ENCODE measurements around the gene EIF2S1. TPM values are rescaled to one million over a fixed set of nuclear protein-coding genes. Genes with fewer than 3 reads are reported as not detected.
"Not testable (repeated sequence)": the region's sequence is repeated elsewhere in the genome, so short reads cannot be mapped to it uniquely, and the experiment has no call there.

Gene EIF2S1
- total and polyA plus RNA-seq, 2 experiments from 2014 or later: 106 to 123 TPM

GRCh38 chr14:67317822-67318221 lies 42.3 kb upstream of the EIF2S1 start:
- WGBS (ENCODE audit: low lambda C conversion rate, missing lambda C conversion rate): 83% methylated on average over 1 of the region's 1 CpG
- no peak overlapping the region for H3K27ac ChIP-seq

DNA sequence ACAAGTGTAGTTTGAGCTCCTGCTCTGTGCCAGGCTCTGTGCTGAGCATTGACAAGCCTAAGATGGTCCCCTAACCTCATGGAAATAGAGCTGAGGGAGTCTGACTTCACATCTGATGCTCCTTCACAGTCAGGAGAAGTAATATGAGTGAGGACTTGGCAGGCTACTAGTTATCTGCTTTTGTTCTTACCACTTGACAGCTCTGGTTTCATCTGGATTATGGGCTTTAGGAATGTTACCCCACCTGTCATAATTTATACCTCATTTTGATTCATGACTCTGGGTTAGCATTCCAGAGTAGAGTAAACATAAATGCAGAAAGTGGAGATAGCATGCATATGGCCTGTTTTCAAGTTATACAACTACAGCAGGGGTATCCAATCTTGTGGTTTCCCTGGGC lies 41.0 kb upstream of the EIF2S1 start:
- H3K36me3 ChIP-seq (replicated peaks; ENCODE audit: insufficient read depth, low read depth): no peaks in the 10 kb centered on the region
- H3K27ac ChIP-seq: no peak overlapping the region
- no peaks in the 10 kb centered on the region for H4K20me1 ChIP-seq (ENCODE audit: insufficient read depth, poor library complexity, severe bottlenecking)
- H3K27me3 ChIP-seq: no peaks in the 10 kb centered on the region
- no peak overlapping the region for H3K4me3 ChIP-seq
- DNase-seq (ENCODE audit: low spot score): peak; percentile 5
- no peak overlapping the region for H3K4me2 ChIP-seq
- no peaks in the 10 kb centered on the region for H3K9me2 ChIP-seq (replicated peaks; ENCODE audit: insufficient read depth)
- TF ChIP-seq CTCF (IDR thresholded peaks at IDR 0.05; ENCODE audit: poor library complexity) (no peak), EZH2phosphoT487 (IDR thresholded peaks at IDR 0.05; ENCODE audit: low read depth, severe bottlenecking, unreplicated experiment) (no peak), EZH2 (IDR thresholded peaks at IDR 0.05; ENCODE audit: borderline replicate concordance) (no peak)
- H3K9me3 ChIP-seq (ENCODE audit: low read depth): no peaks in the 10 kb centered on the region
- H2AFZ ChIP-seq: no peak overlapping the region
- H3K79me2 ChIP-seq: no peaks in the 10 kb centered on the region
- no peaks in the 10 kb centered on the region for H3K4me1 ChIP-seq (ENCODE audit: insufficient read depth)

More at GRCh38 chr14:67317822-67318221, 42.3 kb upstream of the EIF2S1 start:
- no peaks in the 10 kb centered on the region for H3K9me2 ChIP-seq (replicated peaks; ENCODE audit: insufficient read depth)
- TF ChIP-seq CTCF (IDR thresholded peaks at IDR 0.05; ENCODE audit: poor library complexity): no peak
- no peak for TF ChIP-seq EZH2 (IDR thresholded peaks at IDR 0.05; ENCODE audit: borderline replicate concordance)
- TF ChIP-seq EZH2phosphoT487 (IDR thresholded peaks at IDR 0.05; ENCODE audit: low read depth, severe bottlenecking, unreplicated experiment): no peak
- no peaks in the 10 kb centered on the region for H3K9me3 ChIP-seq (ENCODE audit: low read depth)
- no peak overlapping the region for H3K4me2 ChIP-seq
- H3K4me1 ChIP-seq (ENCODE audit: insufficient read depth): no peaks in the 10 kb centered on the region
- H4K20me1 ChIP-seq (ENCODE audit: insufficient read depth, poor library complexity, severe bottlenecking): no peaks in the 10 kb centered on the region
- no peaks in the 10 kb centered on the region for H3K36me3 ChIP-seq (replicated peaks; ENCODE audit: insufficient read depth, low read depth)
- H3K79me2 ChIP-seq: no peaks in the 10 kb centered on the region
- H3K27me3 ChIP-seq: no peaks in the 10 kb centered on the region
- no peak for DNase-seq (ENCODE audit: low spot score)
- no peak overlapping the region for H3K4me3 ChIP-seq
- H2AFZ ChIP-seq: no peak overlapping the region

DNA sequence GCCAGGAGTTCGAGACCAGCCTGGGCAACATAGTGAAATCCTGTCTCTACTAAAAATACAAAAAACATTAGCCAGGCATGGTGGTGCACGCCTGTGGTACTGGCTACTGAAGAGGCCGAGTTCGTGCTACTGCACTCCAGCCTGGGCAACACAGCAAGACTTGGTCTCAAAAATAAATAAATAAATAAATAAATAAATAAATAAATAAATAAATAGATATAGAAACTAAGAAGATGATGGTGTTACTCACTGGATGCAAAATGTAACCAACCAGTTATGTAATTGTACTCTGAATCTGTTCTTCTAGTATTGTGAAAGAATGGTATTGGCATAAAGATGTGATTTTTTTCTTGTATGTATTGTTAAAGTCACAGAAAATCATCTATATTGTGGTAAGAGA lies 30.5 kb upstream of the EIF2S1 start:
- not testable (repeated sequence) for H2AFZ ChIP-seq; H3K79me2 ChIP-seq; H4K20me1 ChIP-seq (ENCODE audit: insufficient read depth, poor library complexity, severe bottlenecking); H3K27ac ChIP-seq; H3K36me3 ChIP-seq (replicated peaks; ENCODE audit: insufficient read depth, low read depth); H3K4me1 ChIP-seq (ENCODE audit: insufficient read depth); H3K4me3 ChIP-seq; H3K27me3 ChIP-seq; H3K9me2 ChIP-seq (replicated peaks; ENCODE audit: insufficient read depth); H3K4me2 ChIP-seq; DNase-seq (ENCODE audit: low spot score); H3K9me3 ChIP-seq (ENCODE audit: low read depth)
- 97% methylated on average over 4 of the region's 4 CpGs for WGBS (ENCODE audit: low lambda C conversion rate, missing lambda C conversion rate)

- no peaks in the 10 kb centered on the region for H3K36me3 ChIP-seq (replicated peaks; ENCODE audit: insufficient read depth, low read depth)
- 96% methylated on average over 5 of the region's 5 CpGs for WGBS (ENCODE audit: low lambda C conversion rate, missing lambda C conversion rate)
These were observed 28.6 kb upstream of the EIF2S1 start for GRCh38 chr14:67331368-67332125.

More at GRCh38 chr14:67331368-67332125, 28.6 kb upstream of the EIF2S1 start:
- Histone ChIP-seq H3K9me2 (replicated peaks; ENCODE audit: insufficient read depth) (no peaks in the 10 kb centered on the region), H3K4me2 (no peak overlapping the region), H3K79me2 (peaks cover 2% of the 10 kb centered on the region), H2AFZ (no peak overlapping the region), H3K27ac (no peak overlapping the region), H4K20me1 (ENCODE audit: insufficient read depth, poor library complexity, severe bottlenecking) (no peaks in the 10 kb centered on the region), H3K4me3 (no peak overlapping the region), H3K9me3 (ENCODE audit: low read depth) (no peaks in the 10 kb centered on the region), H3K4me1 (ENCODE audit: insufficient read depth) (no peaks in the 10 kb centered on the region), H3K27me3 (no peaks in the 10 kb centered on the region)
- TF ChIP-seq EZH2 (IDR thresholded peaks at IDR 0.05; ENCODE audit: borderline replicate concordance): no peak
- TF ChIP-seq CTCF (IDR thresholded peaks at IDR 0.05; ENCODE audit: poor library complexity): no peak
- TF ChIP-seq EZH2phosphoT487 (IDR thresholded peaks at IDR 0.05; ENCODE audit: low read depth, severe bottlenecking, unreplicated experiment): no peak
- DNase-seq (ENCODE audit: low spot score): no peak
